Measurements from ENCODE around the gene KHSRP.

Gene KHSRP

DNA sequence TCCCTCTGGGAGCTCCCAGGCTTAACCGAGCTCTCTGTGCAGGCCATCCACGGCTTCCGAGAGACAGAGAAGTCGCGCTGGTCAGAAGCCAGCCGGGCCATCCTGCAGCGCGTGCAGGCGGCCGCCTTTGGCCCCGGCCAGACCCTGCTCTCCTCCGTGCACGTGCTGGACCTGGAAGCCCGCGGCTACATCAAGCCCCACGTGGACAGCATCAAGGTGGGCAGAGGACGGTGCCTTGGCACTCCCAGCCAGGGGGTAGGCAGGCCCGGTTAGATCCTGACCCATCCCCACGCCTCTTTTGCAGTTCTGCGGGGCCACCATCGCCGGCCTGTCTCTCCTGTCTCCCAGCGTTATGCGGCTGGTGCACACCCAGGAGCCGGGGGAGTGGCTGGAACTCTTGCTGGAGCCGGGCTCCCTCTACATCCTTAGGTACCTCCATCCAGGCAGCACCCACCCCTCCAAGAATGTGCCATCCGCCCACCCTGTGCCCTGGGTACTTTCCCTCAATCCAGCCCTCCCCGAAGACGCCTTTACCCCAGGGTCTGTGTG is 50.4 kb downstream of the KHSRP start:
- DNase-seq (ENCODE audit: low spot score), result no peak
- no peak for TF ChIP-seq CTCF (IDR thresholded peaks at IDR 0.05; ENCODE audit: borderline replicate concordance, control extremely low read depth, extremely low read depth, insufficient read depth, missing control alignments)
- in situ Hi-C loops (cut with MboI; ENCODE audit: low sequenced_read_pairs, unreplicated experiment), result no loop called here

DNA sequence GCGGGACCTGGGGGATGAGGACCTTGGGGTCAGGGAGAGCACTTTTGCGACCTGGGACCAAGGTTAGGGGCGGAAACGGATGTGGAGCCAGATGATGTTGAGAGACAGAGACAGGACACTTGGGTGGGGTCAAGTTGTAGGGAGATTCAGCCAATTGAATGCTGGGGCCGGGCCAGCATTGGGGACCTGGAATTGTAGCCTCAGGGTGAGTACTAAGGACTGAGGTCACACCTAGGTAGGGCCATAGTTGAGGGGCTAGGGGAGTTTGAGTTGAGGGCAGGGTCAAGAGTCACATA is 50.9 kb downstream of the KHSRP start:
- no peak for TF ChIP-seq CTCF (IDR thresholded peaks at IDR 0.05; ENCODE audit: borderline replicate concordance, control extremely low read depth, extremely low read depth, insufficient read depth, missing control alignments)
- in situ Hi-C loops (cut with MboI; ENCODE audit: low sequenced_read_pairs, unreplicated experiment), result no loop called here
- no peak for DNase-seq (ENCODE audit: low spot score)

DNA sequence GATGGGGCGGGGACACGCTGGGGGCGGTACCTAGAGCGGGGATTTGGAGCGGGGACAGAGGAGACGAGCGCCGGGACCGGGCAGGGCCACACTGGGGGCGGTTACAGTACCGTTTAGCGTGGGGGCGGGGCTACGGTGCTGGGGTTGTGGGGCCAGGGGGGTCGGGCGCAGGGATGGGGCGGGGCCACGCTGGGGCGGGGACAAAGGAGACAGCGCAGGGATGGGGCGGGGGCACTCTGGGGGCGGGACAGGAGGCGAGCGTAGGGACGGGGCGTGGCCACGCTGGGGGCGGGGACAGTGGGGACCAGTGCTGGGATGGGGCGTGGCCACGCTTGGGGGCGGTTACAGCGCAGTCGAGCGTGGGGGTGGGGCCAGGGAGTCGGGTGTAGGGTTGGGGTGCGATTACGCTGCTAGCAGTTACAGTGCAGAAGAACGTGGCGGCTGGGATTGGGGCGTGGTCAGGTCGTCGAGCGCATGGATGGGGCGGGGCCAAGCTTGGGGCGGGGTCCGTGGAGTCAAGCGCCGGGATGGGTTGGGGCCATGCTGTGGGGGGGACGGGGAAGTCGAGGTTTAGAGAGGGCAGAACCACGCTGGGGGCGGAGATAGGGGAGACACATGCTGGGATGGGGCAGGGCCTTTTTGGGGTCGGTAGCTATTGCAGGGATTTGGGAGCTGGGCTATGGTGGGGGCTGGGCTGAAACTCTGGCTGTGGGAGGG is 51.4 kb downstream of the KHSRP start:
- peak; percentile 98 for DNase-seq (ENCODE audit: low spot score)
- TF ChIP-seq CTCF (IDR thresholded peaks at IDR 0.05; ENCODE audit: borderline replicate concordance, control extremely low read depth, extremely low read depth, insufficient read depth, missing control alignments), result no peak
- in situ Hi-C loops (cut with MboI; ENCODE audit: low sequenced_read_pairs, unreplicated experiment), result no loop called here

GRCh38 chr19:6372594-6373095 is 52.0 kb downstream of the KHSRP start, which contains the start of gene ALKBH7:
Gene ALKBH7 (plus strand): TSS chr19:6372794. CDS start chr19:6372821, 27 bp downstream.
- DNase-seq (ENCODE audit: low spot score), result peak; percentile 94
- in situ Hi-C loops (cut with MboI; ENCODE audit: low sequenced_read_pairs, unreplicated experiment), result no loop called here

GRCh38 chr19:6364353-6364752 is 60.3 kb downstream of the KHSRP start:
- in situ Hi-C loops (cut with MboI; ENCODE audit: low sequenced_read_pairs, unreplicated experiment), result no loop called here
- no peak for DNase-seq (ENCODE audit: low spot score)
- TF ChIP-seq CTCF (IDR thresholded peaks at IDR 0.05; ENCODE audit: borderline replicate concordance, control extremely low read depth, extremely low read depth, insufficient read depth, missing control alignments), result no peak

More at GRCh38 chr19:6372594-6373095, 52.0 kb downstream of the KHSRP start, which contains the start of gene ALKBH7:
- TF ChIP-seq CTCF (IDR thresholded peaks at IDR 0.05; ENCODE audit: borderline replicate concordance, control extremely low read depth, extremely low read depth, insufficient read depth, missing control alignments), result no peak
